Central memory CD8-positive, alpha-beta T cell (primary cell): ENCODE results near the gene NFKBIZ.
"Not testable (repeated sequence)": the region's sequence is repeated elsewhere in the genome, so short reads cannot be mapped to it uniquely, and the experiment has no call there.

Source experiments
- ATAC-seq: fragments of 150-1000 bp; cut with Tn5 transposase; replicated peaks from 2 replicates; pipeline ENCODE4 v1.10.0; 2022; ENCODE audit warnings: mild to moderate bottlenecking, moderate FRiP score, moderate number of reproducible peaks; ENCODE audit not compliant: poor library complexity, severe bottlenecking; ENCODE audit errors: extremely low read depth
- DNase-seq, 2 donors: peaks; one replicate each; pipeline ENCODE4 v3.0.0; 2021; ENCODE audit warnings: low spot score in 2 of 2
- H3K27ac Mint-ChIP-seq: one replicate; pipeline ENCODE4 v1.8.0; 2022; ENCODE audit warnings: low read depth, mild to moderate bottlenecking, moderate library complexity, mixed read lengths
- H3K27me3 Mint-ChIP-seq: one replicate; pipeline ENCODE4 v1.8.0; 2022; ENCODE audit warnings: mixed read lengths
- H3K36me3 Mint-ChIP-seq: one replicate; pipeline ENCODE4 v1.8.0; 2022; ENCODE audit warnings: mild to moderate bottlenecking, moderate library complexity, mixed read lengths; ENCODE audit not compliant: insufficient read depth
- H3K4me1 Mint-ChIP-seq: one replicate; pipeline ENCODE4 v1.8.0; 2022; ENCODE audit warnings: mixed read lengths
- H3K4me3 Mint-ChIP-seq: one replicate; pipeline ENCODE4 v1.8.0; 2022; ENCODE audit warnings: mild to moderate bottlenecking, moderate library complexity, mixed read lengths
- H3K9me3 Mint-ChIP-seq: one replicate; pipeline ENCODE4 v1.8.0; 2022; ENCODE audit warnings: mixed read lengths

Gene NFKBIZ

DNA sequence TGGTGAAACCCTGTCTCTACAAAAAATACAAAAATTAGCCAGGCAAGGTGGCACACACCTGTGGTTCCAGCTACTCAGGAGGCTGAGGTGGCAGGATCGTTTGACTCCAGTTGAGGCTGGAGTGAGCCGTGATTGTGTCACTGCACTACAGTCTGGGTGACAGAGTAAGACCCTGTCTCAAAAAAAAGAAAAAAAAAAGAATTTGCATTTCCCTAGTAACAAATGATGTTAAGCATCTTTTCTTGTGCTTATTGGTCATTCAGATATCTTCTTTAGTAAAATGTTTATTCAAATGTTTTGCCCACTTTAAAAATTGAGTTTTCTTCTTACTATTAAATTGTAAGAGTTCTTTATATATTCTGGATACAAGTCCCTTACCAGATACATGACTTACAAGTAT lies 48.7 kb downstream of the NFKBIZ start:
- no peak overlapping the region for H3K27ac Mint-ChIP-seq
- no peaks in the 10 kb centered on the region for H3K27me3 Mint-ChIP-seq
- H3K4me3 Mint-ChIP-seq = no peak overlapping the region
- no peaks in the 10 kb centered on the region for H3K4me1 Mint-ChIP-seq
- H3K9me3 Mint-ChIP-seq = no peaks in the 10 kb centered on the region
- H3K36me3 Mint-ChIP-seq = no peaks in the 10 kb centered on the region
- DNase-seq = no peak
- no peak for ATAC-seq

DNA sequence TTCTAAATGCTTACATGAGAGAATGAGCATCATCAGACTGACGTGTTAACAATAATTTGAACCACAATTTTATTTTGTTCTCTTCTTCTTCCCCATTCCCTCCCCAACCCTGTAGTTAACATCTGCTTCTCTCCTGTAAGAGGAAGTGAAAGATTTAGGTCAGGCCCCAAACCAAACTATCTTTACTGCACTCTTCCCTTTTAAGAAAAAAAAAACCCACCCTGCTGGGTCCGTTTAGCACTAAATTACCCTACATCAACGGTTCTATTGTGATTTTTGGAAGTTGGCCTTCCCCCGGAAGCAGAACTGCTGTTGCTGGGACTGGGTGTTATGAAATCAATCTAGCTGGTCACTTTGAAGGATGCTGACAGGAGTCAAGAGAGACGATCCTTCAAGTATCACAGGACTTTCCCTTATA lies 49.4 kb downstream of the NFKBIZ start:
- Mint-ChIP-seq H3K4me1 (no peaks in the 10 kb centered on the region), H3K27me3 (no peaks in the 10 kb centered on the region), H3K9me3 (no peaks in the 10 kb centered on the region), H3K27ac (no peak overlapping the region), H3K4me3 (no peak overlapping the region), H3K36me3 (no peaks in the 10 kb centered on the region)
- no peak for ATAC-seq
- DNase-seq = no peak

DNA sequence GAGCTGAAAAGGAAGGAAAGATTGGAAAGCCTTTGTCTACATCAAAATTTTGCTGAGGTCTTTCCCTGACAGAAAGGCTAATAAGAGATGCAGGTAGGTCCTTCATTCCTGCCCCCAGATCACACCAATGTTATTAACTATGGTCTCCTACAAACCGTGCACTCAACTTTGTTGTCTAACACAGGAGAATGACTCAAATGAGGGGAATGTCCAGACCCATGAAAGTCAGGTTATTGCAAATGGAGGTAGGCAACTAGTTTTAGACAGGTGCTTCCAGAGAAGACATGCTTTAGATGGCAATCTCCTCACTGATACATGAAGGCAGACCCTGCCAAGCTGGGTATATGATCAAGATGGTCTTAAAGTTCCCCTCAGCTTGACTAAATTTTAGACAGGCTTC lies 51.0 kb downstream of the NFKBIZ start:
- DNase-seq = no peak
- H3K27me3 Mint-ChIP-seq = no peaks in the 10 kb centered on the region
- no peak overlapping the region for H3K27ac Mint-ChIP-seq
- H3K4me1 Mint-ChIP-seq = no peaks in the 10 kb centered on the region
- no peaks in the 10 kb centered on the region for H3K9me3 Mint-ChIP-seq
- H3K4me3 Mint-ChIP-seq = no peak overlapping the region
- no peak for ATAC-seq
- H3K36me3 Mint-ChIP-seq = no peaks in the 10 kb centered on the region

DNA sequence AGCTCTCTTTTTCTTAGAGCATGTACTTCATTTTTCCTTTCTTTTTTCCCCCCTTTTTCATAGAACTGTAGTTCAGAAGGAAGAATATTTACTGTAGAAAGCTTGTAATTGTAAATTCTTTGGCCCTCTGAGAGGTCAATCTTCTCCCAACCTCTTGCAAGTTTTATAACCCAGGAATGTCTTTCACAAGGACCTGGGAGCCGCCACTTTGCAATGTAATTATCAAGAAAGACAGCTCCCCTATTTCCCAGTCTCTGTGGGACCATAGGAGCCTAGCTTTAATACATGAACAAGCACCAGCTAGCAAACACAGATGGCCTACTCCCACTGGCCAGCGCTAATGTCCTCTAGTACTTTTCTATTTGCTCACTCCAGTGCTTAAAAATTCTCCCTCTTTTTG lies 51.4 kb downstream of the NFKBIZ start:
- Mint-ChIP-seq H3K36me3 (no peaks in the 10 kb centered on the region), H3K4me1 (no peaks in the 10 kb centered on the region), H3K9me3 (no peaks in the 10 kb centered on the region), H3K4me3 (no peak overlapping the region), H3K27ac (no peak overlapping the region), H3K27me3 (no peaks in the 10 kb centered on the region)
- DNase-seq (no peak), ATAC-seq (no peak)

DNA sequence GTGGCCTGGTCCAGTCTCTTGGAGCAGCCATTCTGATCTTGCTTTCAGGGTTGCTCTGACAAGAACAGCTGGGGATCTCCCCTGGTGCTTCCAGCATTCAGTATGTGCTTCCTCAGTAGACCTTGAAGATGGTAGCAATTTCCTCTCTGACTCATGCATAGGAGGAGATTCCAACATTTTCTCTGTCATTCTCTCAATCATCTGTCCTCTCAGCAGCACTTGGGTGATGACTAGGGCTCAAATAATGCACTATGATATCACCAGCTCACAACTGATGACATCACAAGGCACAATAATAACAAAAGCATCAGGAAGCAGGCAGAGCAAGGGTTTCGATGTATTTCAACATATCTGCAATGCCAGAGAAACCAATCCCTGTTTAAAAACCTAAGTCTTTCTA lies 52.7 kb downstream of the NFKBIZ start:
- no peaks in the 10 kb centered on the region for H3K27me3 Mint-ChIP-seq
- ATAC-seq = no peak
- H3K9me3 Mint-ChIP-seq = no peaks in the 10 kb centered on the region
- H3K27ac Mint-ChIP-seq = no peak overlapping the region
- no peaks in the 10 kb centered on the region for H3K4me1 Mint-ChIP-seq
- no peaks in the 10 kb centered on the region for H3K36me3 Mint-ChIP-seq
- no peak overlapping the region for H3K4me3 Mint-ChIP-seq
- DNase-seq = no peak

DNA sequence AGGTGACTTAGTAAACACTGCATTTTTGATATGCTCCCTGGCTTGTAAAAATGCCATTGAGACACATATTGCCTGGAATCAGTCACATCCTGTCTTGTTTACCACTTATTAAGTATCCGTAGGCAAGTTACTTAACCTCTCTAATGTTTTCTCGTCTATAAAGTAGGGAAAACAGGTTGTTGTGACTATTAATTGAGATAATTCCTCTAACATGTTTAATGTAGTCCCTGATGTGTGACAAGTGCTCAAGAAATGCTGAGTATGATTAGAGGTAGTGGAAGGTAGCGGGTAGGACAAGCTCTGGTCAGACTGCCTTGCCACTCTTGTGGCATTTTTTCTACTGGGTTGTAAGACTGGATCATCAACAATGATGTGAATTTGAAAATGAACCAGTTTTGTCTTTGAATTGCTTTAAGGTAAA lies 54.1 kb downstream of the NFKBIZ start:
- DNase-seq (no peak), ATAC-seq (no peak)
- H3K4me1 Mint-ChIP-seq = no peaks in the 10 kb centered on the region
- no peaks in the 10 kb centered on the region for H3K9me3 Mint-ChIP-seq
- H3K27ac Mint-ChIP-seq = no peak overlapping the region
- H3K36me3 Mint-ChIP-seq = no peaks in the 10 kb centered on the region
- no peak overlapping the region for H3K4me3 Mint-ChIP-seq
- H3K27me3 Mint-ChIP-seq = no peaks in the 10 kb centered on the region

DNA sequence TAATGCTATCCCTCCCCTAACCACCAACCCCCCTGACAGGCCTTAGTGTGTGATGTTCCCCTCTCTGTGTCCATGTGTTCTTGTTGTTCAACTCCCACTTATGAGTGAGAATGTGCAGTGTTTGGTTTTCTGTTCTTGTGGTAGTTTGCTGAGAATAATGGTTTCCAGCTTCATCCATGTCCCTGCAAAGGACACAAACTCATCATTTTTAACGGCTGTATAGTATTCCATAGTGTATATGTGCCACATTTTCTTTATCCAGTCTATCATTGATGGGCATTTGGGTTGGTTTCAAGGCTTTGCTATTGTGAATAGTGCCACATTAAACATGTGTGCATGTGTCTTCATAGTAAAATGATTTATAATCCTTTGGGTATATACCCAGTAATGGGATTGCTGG lies 56.3 kb downstream of the NFKBIZ start:
- ATAC-seq, H3K36me3 Mint-ChIP-seq, H3K27me3 Mint-ChIP-seq, H3K4me3 Mint-ChIP-seq, H3K4me1 Mint-ChIP-seq, H3K27ac Mint-ChIP-seq, H3K9me3 Mint-ChIP-seq, DNase-seq: not testable (repeated sequence)
